IMR-90 (cell line): Measurements from ENCODE around the gene FLOT2.

ENCODE experiments used
- CEBPB ChIP-seq: IDR thresholded peaks from 2 replicates; pipeline ENCODE4 v1.6.1; 2012; ENCODE audit warnings: low read depth, low read length, improper control_type of control experiment
- CTCF ChIP-seq: conservative IDR thresholded peaks from 2 replicates; pipeline ENCODE4 v1.5.1; 2012; ENCODE audit warnings: mild to moderate bottlenecking, low read depth, low read length, improper control_type of control experiment
- MAFK ChIP-seq: IDR thresholded peaks from 2 replicates; pipeline ENCODE4 v1.6.1; 2012; ENCODE audit warnings: low read depth, low read length, improper control_type of control experiment
- POLR2A ChIP-seq: IDR thresholded peaks from 2 replicates; pipeline ENCODE4 v1.6.1; 2012; ENCODE audit warnings: mild to moderate bottlenecking, low read depth, low read length
- RAD21 ChIP-seq: IDR thresholded peaks from 2 replicates; pipeline ENCODE4 v1.6.1; 2012; ENCODE audit warnings: low read length, improper control_type of control experiment
- USF2 ChIP-seq: fragments of 150-350 bp; IDR thresholded peaks from 2 replicates; pipeline ENCODE4 v1.6.1; 2017; ENCODE audit warnings: mild to moderate bottlenecking, antibody characterized with exemption, low read length, low read depth

DNA sequence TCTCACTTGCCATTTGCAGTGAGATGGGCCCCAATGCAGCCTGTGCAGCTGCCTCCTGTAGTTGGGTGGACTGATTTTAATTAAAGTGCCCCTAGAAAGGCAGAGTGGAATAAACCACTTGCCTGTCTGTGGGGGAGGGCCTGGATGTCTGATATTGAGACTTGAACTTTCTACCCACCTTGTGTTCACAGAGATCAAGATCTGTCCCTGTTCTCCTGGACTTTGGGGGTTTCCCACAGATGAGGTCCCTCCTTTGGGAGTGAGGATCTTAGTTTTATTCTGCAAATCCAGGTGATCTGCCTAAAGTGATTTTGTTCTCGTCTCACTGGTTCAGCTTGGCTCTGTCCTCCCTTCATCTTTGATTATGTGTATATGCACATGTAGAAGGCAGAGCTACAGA lies 13.0 kb upstream of the FLOT2 start:
- TF ChIP-seq CTCF = no peak
- no peak for TF ChIP-seq POLR2A
- TF ChIP-seq MAFK = no peak
- no peak for TF ChIP-seq RAD21
- TF ChIP-seq CEBPB = no peak
- no peak for TF ChIP-seq USF2
